A172 (cell line): ENCODE measurements around the gene EPN3. TPM values are rescaled to one million over a fixed set of nuclear protein-coding genes. Genes with fewer than 3 reads are reported as not detected.

ENCODE experiments used
- DNase-seq: peaks from one replicate; pipeline ENCODE4 v3.0.0-alpha.2; 2015; ENCODE audit warnings: low spot score
- total RNA-seq: library from RNA; depleted of rRNA; stranded (reverse); fragments of >200 nt; shearing (Covaris generic); gene quantifications from 2 replicates; pipeline ENCODE4 v1.2.3, GENCODE V29; 2014; rRNA removed

EPN3 gene
- total RNA-seq = 0.14 TPM in 1 of 2 replicates, not detected in the other

DNA sequence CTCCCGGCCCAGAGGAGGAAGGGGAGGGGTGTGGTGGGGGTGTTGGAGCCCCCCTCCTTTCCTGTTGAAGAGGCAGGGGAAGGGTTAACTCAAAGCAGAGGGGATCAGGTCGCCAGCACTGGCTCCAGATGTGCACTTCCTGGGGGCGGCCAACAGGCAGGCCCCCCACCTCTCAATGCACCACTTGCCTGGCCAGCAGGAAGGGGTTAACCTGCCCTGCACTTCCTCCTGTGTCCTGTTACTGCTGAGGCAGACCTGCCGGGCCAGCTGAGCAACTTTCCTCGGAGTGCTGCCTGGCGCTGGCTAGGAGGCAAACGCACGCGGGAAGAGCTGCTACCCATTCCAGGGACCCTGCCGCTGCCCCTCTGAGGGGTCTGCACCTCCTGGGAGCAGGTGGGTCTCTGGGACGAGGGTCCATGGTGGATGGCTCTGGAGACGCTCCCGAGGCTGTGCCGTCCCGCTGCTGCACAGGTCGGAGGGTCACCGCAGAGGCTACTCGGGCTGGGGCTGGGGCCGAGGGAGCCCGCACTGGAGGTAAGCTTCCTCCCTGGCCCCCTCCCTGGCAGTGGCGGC is at the start of gene EPN3:
EPN3 (plus strand) TSS at position 284 of the 573 bp plus-strand sequence. CDS start 3,822 bp downstream, outside the sequence.
- DNase-seq = no peak

DNA sequence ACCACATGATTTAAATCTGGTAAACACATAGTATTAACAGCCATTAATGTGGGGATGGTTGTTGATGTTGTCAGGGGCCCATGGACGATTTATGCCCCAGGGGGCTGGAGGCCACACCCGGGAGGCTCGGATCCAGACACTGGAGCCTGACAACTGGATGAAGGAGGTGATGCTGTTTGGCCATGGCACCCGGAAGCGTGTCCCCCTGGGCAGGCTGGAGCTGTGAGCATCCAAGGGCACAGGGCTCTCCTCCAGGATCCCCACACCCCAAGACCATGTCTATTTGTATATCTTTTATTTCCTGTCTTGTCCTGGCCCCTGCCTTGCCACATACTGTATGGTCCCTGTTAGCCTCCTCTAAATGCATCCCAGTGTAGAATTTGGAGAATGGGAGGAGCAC is 49.3 kb upstream of the EPN3 start:
- DNase-seq = no peak

DNA sequence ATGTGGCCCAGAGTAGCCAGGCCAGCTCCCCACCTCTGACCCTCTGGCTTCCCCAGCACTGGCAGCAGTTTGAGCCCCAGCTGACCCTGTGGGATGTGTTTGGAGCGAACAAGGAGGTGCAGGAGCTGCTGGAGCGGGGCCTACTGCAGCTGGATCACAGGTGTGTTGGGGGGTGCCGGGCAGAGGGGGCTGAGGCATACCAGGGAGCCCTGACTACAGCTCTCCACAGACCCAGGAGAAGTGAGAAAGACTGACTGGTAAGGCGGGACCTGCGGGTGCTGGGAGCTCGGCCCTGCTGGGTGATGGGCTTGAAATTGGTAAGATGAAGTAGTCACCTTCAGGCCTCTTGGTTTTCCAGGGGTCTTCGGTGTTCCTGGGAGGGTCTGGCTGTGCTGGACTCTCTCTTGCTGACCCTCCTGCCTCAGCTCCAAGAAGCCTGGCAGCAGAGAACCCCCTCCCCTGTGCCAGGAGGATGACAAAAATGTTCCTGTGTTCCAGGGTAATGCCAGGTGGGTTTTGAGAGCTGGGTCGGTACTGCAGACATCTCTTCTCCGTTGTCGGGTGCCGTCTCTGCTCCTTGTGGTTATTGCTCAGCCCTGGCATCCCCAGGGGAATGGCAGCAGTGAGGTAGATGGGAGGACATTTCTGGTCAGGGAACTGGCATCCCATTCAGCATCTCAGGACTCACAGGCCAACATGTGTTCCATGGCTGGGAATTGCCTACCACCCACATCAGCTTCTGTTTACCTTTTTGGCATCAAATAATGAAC is 48.0 kb upstream of the EPN3 start:
- DNase-seq = no peak

DNA sequence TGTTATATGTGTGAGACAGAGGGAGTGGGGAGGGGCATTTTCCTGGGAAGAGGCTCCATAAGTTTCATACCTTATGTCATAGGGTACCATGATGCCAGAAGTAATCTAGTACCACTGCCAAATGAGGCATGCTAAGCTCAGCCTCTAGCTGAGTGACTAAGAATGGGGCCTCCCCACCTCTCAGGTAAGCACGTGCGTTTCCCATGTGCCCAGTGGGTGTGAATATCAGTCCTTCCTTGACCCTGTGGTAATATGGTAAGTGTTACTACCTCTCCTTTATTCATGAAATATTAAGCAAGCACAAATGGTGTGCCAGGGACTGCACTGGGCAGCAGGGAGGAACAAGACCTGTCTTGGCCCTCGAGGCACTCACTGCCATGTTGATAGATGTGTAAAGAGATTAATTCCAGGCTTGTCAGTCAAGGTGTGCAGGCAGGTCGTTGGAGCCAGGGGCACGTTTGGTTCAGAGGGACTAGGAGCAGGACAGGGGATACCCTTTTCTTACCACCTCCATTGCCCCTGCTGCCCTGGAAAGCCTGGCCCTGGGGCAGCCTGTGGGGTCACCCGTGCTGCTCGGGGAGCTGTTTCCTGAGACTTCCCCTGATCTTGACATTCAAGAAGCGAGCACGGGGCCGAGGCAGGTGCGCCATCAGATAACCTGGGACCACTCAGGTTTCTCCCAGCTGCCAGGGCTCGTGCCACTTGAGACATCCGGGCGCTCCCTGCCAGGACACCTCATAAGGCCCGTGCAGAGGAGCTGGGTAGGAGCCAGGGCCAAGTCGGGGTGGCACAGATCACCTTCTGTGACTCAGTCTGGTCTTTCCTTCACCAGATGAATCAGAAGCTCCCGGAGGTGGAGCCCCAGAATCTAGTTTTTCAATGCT is 45.1 kb upstream of the EPN3 start:
- DNase-seq = peak; percentile 82

DNA sequence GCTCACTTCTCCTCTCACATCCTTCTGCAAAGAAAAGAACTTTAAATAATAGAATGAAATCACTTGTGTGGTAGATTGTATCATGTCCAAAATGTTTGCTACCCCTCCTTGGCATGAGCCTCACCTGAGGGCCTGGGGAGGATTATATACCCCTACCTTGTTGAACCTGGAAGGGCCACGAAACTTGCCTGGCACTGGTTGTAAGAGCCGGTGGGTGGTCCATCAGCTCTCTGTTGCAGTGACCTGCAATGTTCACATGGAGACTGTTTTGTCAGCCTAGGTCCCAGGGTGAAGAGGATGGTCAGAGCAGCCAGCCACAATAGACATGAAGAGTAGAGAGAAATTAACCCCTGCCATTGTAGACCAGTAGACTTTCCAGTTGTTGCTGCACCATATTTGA is 43.7 kb upstream of the EPN3 start:
- DNase-seq = no peak

DNA sequence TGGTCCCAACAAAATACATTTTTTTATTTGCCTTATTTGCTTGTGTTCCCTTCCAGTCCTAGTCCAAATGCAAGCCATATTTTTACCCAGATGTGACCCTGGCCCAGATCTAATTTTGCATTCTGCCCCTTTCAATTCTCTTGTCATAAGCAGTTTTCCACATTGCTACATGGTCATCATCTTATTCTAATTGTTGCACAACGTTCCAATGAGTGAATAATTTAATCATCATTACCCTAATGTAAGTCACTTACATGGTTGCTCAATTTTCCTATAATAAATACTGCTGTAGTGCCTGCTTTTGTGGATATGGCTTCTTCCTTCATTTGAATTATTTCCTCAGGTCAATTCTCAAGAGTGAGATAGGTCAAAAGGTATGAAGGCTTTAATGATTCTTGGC is 41.0 kb upstream of the EPN3 start:
- DNase-seq = no peak

DNA sequence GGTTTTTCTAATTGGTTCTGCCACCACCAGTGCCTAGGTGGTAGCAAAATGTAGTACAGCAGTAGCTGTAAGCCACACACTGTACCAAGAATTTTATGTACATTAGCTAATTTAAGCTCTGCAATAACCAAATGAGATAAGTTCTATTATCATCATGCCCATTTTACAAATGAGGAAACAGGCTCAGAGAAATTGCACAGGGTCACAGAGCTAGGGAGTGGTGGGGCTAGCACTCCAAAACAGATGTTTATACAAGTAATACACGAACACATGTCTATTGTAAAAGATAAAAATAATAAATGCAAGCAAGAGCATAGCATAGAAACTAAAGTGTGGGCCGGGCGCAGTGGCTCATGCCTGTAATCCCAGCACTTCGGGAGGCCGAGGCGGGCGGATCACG is 40.3 kb upstream of the EPN3 start:
- no peak for DNase-seq

DNA sequence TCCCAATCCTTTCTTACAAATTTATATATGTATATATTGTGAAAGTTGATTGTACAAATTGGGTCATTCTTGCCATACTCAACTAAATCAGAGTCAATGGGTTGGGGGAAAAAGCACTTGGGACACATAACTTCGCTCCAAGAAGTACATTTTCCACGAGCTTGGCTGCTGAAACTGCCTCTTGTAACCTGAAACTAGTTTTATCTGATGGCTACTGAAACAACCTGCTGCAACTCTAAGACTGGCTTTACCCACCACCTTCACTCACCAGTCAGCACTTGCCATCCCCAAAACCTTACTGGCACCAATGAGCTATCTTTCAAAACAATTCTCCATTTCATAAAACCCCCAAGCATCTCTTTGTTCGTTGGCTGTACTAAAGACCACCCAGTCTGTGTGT is 38.8 kb upstream of the EPN3 start:
- DNase-seq = no peak

DNA sequence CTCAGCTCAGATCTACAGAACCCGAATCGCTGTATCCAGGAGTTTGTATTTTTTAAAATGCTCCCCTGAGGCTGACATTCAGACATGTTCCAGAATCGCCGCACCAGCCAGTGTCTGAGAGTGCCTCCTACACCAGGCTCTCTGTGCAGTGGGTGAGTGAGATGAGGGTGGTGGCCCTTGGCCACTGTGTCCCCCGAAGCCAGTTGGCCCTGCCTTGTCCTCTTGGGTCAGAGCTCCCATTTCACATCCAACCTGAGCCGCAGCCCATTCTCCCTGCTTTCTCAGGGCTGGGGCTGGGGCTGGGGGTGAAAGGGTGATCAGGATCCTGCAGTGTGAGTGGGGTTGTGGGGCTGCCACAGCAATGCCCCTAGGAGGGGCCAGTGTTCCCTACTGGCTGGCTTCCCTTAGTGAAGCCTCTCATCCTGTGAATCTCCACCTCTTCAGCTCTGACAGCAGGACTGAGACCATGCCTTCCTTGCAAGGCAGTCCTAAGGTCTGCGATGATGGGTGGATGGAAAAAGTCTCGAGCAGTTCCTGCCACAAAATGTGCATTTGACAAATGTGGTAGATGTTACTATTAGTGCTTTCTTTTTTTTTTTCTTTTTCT is 37.2 kb upstream of the EPN3 start:
- DNase-seq = no peak

DNA sequence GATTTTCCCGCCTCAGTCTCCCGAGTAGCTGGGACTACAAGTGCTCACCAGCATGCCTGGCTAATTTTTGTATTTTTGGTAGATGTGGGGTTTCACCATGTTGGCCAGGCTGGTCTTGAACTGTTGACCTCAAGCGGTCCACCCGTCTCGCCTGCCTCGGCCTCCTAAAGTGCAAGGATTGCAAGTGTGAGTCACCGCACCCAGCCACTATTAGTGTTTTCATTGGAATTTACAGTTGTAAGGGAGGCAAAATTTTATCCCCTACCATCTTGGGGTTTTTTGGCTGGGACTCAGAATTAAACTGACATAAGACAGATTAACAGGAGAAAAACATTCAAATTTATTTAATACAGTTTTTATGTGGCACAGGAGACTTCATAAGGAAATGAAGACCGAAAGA is 36.6 kb upstream of the EPN3 start:
- DNase-seq = peak; percentile 69

DNA sequence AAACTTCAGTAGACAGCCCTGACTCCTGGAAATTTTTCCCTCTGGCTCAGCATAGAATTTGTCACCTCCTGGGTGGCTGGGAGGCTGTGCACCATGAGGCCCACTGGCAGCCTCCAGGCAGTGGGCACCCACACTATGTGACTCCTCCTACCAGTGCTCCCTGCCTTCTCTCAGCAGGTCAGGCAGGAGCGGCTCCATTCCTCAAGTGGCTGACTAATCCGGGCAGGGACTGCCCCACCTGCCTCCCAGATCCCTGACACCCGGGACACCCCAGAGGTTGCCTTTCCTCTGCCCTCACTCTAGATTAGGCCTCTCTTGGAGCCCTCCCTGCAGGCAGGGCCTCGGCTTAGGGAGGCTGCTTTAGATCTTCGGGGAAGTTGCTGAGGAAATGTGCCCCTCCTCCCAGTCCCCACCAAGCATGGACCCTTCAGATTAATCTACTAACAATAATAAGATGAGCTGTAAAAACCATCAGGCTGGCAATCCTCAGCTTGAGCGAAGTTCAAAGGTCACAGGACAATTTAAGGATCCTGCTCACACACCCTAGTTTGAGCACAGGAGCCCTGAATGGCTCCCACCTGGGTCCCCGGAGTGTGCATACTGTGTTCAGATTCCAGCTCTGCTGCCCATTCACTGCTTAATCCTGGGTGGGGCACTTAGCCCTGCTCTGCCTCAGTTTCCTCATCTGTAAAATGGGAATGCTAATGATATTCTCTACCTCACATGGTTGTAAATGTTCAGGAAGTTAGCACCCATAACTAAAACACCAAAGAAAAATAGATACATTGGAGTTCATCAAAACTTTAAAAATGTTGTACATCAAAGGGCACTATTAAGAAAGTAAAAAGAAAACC is 34.3 kb upstream of the EPN3 start:
- peak; percentile 64 for DNase-seq

DNA sequence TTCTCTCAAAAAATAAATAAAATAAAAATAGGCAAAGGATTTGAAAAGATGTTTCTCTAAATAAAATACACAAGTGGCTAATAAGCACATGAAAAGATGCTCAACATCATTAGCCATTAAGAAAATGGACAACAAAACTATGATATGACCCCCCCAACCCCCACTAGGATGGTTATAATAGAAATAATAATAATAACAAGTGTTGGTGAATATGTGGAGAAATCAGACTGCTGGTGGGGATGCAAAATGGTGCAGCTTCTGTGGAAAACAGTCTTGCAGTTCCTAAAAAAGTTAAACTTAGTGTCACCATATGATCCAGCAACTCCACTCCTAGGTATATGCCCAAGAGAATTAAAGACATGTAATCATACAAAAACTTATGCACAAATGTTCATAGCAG is 33.3 kb upstream of the EPN3 start:
- no peak for DNase-seq

DNA sequence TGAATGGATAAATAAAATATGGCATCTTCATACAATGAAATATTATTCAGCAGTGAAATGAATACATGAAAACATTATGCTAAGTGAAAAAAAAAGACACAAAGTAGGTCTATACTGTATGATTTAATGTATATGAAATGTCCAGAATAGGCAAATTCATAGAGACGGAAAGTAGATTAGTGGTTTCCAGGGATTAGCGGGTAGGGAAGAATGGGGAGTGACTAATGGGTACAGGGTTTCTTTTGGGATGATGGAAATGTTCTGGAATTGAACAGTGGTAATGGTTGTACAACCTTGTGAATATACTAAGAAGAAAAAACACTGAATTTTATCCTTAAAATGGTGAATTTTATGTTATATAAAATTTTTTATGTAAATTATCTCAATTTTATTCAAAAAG is 32.8 kb upstream of the EPN3 start:
- DNase-seq = no peak

DNA sequence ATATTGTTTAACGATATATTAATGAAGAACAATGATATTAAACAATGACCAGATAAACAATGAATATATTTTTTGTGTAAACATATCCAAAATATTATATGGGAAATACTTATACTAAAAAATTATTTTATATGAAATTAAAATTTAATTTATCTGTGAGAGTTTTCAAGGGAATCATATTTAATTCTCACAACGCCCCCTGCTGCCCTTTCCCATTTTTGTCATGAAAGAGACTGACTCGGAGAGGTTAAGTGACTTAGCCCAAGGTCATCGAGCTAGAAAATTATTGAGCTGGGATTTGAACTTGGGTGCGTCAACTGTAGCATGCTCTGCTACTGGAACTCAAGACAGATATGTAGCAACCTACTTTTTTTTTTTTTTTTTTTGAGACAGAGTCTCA is 31.5 kb upstream of the EPN3 start:
- DNase-seq = no peak

DNA sequence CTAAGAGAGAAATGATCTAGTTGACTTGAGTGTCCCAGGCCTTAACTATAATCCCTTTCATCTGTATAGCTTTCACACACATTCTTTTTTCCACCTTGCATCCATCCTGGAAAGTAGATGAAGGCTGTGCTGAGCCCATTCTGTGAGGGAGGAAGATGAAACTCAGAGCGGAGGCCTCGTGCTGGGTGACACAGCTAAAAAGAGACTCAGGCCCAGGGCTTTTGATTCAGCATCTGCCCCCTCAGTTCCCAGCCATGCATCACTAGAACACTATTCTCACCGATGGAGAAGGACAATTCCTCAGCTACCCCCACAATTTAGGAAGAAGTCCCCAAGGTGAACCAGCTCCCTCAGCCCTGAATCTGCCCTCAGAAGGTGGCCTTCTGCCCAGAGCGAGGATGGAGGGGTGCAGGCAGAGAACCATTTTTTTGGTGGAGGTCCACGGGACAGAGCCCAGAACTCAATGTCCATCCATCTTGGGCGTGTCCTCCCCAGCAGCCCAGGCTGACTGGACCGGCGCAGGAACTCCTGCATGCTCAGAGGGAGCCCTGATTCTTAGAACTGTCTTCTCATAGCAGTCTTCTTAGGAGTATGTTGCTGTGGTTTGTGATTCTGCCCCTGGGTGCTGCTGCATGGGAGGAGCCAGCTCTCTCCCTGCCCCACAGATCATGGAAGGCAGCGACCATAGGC is 30.1 kb upstream of the EPN3 start:
- no peak for DNase-seq

DNA sequence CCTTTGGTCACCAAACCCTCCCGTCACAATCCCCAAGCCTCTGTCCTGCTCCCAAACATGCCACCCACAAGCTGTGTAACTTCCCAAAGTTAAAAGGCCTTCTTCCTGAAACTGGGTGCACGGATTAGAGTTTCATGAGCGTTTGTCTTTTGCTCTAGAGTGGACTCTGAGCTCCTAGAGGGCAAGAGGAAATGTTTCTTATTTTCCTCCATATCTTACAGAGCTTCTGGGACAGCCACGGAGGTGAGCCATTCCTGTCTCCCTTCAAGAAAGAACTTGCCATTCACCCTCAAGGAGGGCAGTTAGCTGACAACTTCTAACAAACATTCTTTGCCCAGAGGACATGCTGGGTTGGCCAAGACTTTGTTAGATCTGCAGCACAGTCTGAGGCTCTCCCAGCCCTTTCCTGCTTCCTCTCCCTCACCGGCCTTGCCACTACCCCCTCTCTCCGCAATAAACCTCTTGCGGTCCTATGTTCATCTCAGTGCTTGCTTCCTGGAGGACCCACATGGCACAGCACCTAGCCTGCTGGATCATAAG is 26.9 kb upstream of the EPN3 start:
- DNase-seq = no peak

DNA sequence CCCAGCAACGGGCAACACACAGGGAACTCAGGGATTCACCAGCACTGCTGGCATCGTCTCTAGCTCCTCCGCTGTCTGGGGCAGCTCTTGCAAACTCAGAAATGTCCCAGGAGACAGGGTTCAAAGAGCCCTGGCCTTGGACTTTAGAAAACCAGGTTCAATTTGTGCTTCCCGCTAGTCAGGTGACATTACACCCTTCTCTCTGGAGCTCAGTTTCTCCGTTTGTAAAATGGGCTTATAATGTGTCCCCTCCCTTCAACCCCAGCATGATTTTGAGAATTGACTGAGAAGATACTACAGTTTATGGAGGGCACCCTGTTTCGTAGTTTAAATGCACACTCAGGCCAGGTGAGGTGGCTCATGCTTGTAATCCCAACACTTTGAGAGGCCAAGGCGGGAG is 26.2 kb upstream of the EPN3 start:
- DNase-seq = no peak

DNA sequence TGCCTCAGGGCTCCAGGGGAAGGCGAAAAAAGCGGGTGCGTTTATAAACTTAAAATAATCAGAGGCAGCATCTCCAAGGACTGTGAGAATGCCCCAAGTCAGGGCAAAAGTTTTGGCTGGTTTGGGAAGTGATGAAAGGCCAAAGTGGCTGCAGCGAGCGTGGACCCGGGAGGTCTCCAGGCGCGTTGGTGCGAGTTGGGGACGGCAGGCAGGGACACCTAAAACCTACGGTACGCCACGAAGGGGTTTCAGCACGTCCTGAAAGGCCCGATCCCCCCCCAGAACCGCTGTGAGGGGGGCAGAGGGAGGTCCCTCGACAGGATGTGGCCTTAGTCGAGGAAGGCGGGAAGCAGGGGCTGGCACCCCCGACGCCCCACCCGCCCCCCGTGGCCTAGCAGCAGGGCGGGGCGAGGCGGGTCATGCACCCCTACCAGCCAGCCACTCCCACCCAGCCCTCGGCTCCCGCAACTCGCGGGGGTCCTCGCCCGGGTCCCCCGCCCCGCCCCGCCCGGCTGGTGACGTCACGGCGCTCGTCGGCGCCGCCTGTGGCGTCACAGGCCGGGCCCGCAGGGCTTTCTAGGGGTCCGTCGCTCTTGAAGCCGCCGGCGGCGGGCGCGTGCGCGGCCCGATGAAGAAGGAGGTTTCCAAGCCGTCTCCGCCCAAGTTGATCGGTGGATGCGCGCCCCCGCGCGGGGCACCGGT is 24.5 kb upstream of the EPN3 start, which contains the start of gene MYCBPAP:
MYCBPAP (plus strand) TSS at position 569 of the 702 bp plus-strand sequence. CDS start 236 bp downstream, outside the sequence.
- DNase-seq = no peak
